ENCODE results near the gene NDUFA5.

NDUFA5 gene

DNA sequence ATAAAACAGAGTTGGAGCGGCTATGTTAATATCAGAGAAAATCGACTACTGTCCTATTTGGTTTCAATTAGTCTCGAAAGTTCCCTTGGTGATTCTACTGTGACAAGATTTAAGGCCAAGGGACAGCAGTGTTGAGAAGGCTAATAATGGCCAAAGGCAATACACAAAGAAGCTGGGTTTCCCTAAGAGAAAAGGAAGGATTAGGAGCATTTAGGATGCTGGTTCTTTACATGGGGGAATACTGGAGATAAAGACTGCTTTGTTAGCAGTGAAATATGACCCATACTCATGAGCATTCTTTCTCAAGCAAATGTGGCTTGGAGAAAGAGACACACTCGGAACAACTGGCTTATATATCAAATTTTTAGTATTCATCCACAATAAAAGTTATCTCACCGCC, 55.4 kb downstream of the NDUFA5 start:
- DNase-seq (ENCODE audit: low spot score): no peak

DNA sequence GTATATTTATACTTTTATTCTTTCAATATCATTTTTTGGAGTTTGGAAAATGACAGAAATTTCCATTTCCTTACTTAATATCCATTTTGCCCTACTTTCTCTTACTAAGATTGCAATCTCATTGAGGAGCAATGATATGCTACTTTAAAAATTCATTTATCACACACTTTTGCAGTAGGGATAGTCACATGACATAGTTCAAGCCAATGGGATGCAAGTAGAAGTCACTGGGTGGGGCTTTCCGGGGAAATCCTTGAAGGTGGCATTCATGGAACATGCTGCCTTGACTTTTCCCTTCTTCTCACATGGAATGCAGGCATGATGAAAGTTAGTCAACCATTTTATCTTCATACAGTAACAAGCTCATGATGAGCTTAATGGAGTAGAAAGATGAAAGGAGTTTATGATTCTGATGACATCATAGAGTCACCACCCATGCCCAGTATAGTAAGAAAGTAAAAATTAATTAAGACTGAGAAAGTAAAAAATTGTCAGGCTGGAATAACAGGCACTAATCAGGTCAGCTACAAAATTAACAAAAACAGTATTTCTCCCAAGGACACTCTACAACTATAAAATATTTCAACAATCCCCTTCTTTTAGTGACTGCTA, 56.6 kb downstream of the NDUFA5 start:
- DNase-seq (ENCODE audit: low spot score): no peak

DNA sequence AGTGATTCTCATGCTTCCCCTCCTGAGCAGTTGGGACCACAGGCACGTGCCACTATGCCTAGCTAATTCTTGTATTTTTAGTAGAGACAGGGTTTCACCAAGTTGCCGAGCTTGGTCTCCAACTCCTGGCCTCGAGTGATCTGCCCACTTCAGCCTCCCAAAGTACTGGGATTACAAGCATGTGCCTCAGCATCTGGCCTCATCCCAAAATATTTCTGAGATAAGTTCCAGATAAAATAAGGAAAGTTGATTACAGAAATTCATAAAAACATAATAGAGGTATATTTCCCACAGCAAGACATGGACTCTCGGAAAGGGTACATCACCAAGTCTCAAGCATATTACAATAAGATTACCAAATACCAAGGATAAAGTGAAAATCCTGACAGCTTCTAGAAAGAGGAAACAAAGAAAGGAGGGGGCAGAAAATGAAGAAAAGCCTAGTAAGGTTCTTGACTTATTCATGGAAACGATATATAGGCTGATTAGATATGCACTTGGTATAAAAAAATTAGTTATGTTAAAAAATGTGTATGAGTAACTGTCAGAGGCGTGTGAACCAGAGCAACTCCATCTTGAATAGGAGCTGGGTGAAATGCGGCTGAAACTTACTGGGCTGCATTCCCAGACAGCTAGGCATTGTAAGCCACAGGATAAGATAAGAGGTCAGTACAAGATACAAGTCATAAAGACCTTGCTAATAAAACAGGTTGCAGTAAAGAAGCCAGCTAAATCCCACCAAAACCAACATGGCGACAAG, 58.2 kb downstream of the NDUFA5 start:
- DNase-seq (ENCODE audit: low spot score): no peak

DNA sequence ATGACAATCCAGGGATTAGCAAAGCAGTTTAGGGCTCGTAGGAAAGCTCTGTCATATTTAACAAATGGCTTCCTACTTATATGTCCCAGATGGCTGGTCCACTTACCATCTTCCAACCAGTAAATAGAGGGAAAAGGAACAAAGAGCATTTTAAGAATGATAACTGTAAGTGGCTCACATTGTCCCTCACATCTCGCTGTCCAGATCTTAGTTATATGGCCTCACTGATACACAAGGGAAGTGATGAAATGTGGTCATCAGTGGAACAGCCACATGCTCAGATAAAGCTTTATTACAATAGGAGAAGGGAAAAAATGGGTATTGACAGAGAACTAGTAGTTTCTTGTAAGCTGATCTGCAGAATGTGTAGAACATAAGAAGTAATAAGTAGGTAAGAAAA, 59.0 kb downstream of the NDUFA5 start:
- no peak for DNase-seq (ENCODE audit: low spot score)

DNA sequence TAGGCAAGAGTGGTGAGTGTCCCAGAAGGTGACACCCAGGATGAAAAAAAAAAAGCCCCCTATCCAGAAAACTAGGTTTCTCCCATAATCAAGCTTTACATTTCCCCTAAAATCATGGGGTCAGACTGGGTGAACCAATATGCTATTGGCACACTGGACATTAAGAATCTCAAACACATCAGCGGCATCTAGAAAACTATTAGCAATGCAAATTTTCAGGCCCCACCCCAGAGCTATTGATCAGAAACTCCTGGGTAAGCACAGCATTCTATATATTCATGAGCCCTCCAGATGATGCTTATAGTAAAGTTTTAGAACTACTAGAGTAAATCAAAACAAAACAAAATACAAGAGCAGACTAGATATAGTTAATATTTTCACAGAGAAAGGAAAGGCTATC, 59.6 kb downstream of the NDUFA5 start:
- no peak for DNase-seq (ENCODE audit: low spot score)

DNA sequence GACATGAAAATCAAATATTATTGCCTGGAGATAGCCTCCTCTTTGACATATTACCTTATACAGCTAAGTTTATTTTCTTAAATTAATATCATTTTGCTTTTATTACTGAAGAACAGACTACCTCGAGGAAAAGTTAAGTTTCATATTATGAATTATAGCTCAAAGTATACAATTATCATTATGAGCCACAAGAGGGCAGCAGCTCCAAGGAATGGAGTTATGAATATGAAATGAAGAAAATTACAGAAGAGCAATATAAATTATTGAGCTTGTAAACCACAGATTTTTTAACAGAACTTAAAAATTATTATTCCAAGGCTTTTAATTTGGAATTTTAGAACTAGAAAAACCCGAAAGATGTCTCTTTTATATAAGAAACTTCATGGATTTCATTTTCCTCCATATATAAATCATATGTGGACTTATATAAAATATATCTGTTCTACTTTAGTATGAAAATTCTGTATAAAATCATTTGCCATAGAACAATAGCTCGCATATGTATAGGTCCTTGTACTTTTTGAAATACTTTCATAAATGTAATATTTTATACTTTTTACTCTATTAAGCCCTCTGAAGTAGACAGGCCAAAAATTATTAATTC, 63.3 kb downstream of the NDUFA5 start:
- DNase-seq (ENCODE audit: low spot score): no peak

DNA sequence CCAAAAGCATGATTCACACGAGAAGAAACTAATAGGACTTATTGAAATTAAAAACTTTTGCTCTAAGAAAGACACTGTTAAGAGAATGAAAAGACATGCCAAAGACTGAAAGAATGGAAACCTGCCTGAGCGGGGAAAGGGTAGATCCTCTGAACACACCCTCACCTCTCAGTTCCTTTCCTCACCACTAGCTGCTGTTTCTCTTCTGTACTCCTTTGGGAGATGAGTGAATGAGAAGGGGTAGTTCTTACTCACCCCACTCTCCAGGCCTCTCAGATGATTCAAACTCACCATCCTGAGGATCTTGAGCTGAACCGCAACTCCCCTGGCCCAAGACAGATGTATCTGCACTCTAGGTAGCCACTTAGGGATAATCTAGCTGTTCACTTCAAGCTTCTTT, 65.1 kb downstream of the NDUFA5 start:
- DNase-seq (ENCODE audit: low spot score): no peak

All from HuH-7.5 (cell line).